A549 (cell line): ENCODE measurements around the gene GMNN. TPM values are rescaled to one million over a fixed set of nuclear protein-coding genes. Genes with fewer than 3 reads are reported as not detected.
A peak's percentile ranks its signal among the peaks of the same experiment; 100 is the strongest.

Experiments used
- ATAC-seq, 2 experiments: fragments of 200-7000 bp in 1 of 2; fragments of >200 bp in 1 of 2; cut with Nextera tagmentation in 1 of 2; cut with Tn5 transposase in 1 of 2; 3 replicates each; pipeline versions ENCODE4 v1.8.0 to v1.9.1; 2018 to 2020; ENCODE audit warnings: mild to moderate bottlenecking in 1 of 2, moderate library complexity in 1 of 2
- CTCF ChIA-PET: fragments of 300-600 bp; sonication (Branson Sonifier 250); formaldehyde crosslinking; extraction: SDS; loops from one replicate; lab custom pipeline; 2021; ENCODE audit warnings: antibody characterized with exemption, inconsistent platforms; lab: Yijun Ruan, JAX
- POLR2A ChIA-PET: fragments of 350-600 bp; formaldehyde crosslinking; extraction: SDS; loops from one replicate; lab custom pipeline; 2021; ENCODE audit warnings: antibody characterized with exemption, inconsistent platforms; lab: Yijun Ruan, JAX
- DNase-seq, 2 experiments: peaks; one replicate each; pipeline versions ENCODE4 v3.0.0 to v3.0.0-alpha.2; 2011 to 2016; ENCODE audit warnings: low read depth in 1 of 2, low spot score in 1 of 2
- FAIRE-seq: peaks from 2 replicates; lab custom pipeline; 2011; peaks lifted over from hg19 to GRCh38; lab: Jason Lieb, UNC
- H3K27ac ChIP-seq, 2 experiments: fragments of >200 bp; sonication (Bioruptor Twin); formaldehyde crosslinking; 3 replicates each; pipeline ENCODE4 v1.5.1; 2016 to 2017
- H3K4me1 ChIP-seq: fragments of >200 bp; sonication (Bioruptor Twin); formaldehyde crosslinking; 3 replicates; pipeline ENCODE4 v1.6.1; 2016
- H3K4me2 ChIP-seq: fragments of >200 bp; sonication (Bioruptor Twin); formaldehyde crosslinking; 3 replicates; pipeline ENCODE4 v1.6.1; 2016
- H3K4me3 ChIP-seq: fragments of >200 bp; sonication (Bioruptor Twin); formaldehyde crosslinking; 3 replicates; pipeline ENCODE4 v1.5.1; 2016
- H3K9me3 ChIP-seq: fragments of >200 bp; sonication (Bioruptor Twin); formaldehyde crosslinking; 3 replicates; pipeline ENCODE4 v1.6.1; 2016
- ATOH8 ChIP-seq: fragments of 250-450 bp; sonication (Bioruptor Pico); IDR thresholded peaks from 2 replicates; pipeline ENCODE4 v1.5.0; 2020; ENCODE audit warnings: low read depth, mild to moderate bottlenecking, moderate library complexity
- BHLHE40 ChIP-seq: IDR thresholded peaks from 2 replicates; pipeline ENCODE4 v1.6.1; 2012; ENCODE audit warnings: low read depth, low read length, inconsistent platforms
- CHD2 ChIP-seq: fragments of 150-350 bp; IDR thresholded peaks from 2 replicates; pipeline ENCODE4 v1.6.1; 2014; ENCODE audit warnings: low read length; ENCODE audit not compliant: partially characterized antibody
- FOSB ChIP-seq: fragments of 250-450 bp; sonication (Bioruptor Pico); IDR thresholded peaks from 2 replicates; pipeline ENCODE4 v1.5.0; 2020; ENCODE audit warnings: mild to moderate bottlenecking, moderate library complexity
- HEYL ChIP-seq: fragments of 250-450 bp; sonication (Bioruptor Pico); IDR thresholded peaks from 2 replicates; pipeline ENCODE4 v1.8.0; 2021; ENCODE audit warnings: mild to moderate bottlenecking, moderate library complexity
- HOXA7 ChIP-seq: fragments of 250-450 bp; sonication (Bioruptor Pico); IDR thresholded peaks from 2 replicates; pipeline ENCODE4 v1.5.0; 2020; ENCODE audit warnings: mild to moderate bottlenecking, moderate library complexity
- HOXB5 ChIP-seq: fragments of 250-450 bp; sonication (Bioruptor Pico); IDR thresholded peaks from 2 replicates; pipeline ENCODE4 v1.5.0; 2020; ENCODE audit warnings: mild to moderate bottlenecking, moderate library complexity
- MAZ ChIP-seq: fragments of 150-350 bp; IDR thresholded peaks from 2 replicates; pipeline ENCODE4 v1.6.1; 2014; ENCODE audit warnings: antibody characterized with exemption, low read depth, low read length, borderline replicate concordance
- NR3C1 ChIP-seq: fragments of >200 bp; sonication (Bioruptor Twin); formaldehyde crosslinking; IDR thresholded peaks from 3 replicates; pipeline ENCODE4 v1.6.1; 2017
- PHF8 ChIP-seq: fragments of 200-600 bp; sonication (generic); IDR thresholded peaks from 2 replicates; pipeline ENCODE4 v1.6.1; 2016; ENCODE audit warnings: low read depth, mild to moderate bottlenecking, antibody characterized with exemption, moderate library complexity, borderline replicate concordance
- POLR2A ChIP-seq: IDR thresholded peaks from 2 replicates; pipeline ENCODE4 v1.6.1; 2012; ENCODE audit warnings: mild to moderate bottlenecking, low read length
- RARB ChIP-seq: fragments of 250-450 bp; sonication (Bioruptor Pico); IDR thresholded peaks from 2 replicates; pipeline ENCODE4 v1.8.0; 2021; ENCODE audit warnings: mild to moderate bottlenecking, moderate library complexity
- SMC3 ChIP-seq: fragments of >200 bp; sonication (Bioruptor Twin); formaldehyde crosslinking; IDR thresholded peaks from 3 replicates; pipeline ENCODE4 v1.6.1; 2018; ENCODE audit warnings: inconsistent platforms
- ZFP36 ChIP-seq: fragments of 450-650 bp; IDR thresholded peaks from 2 replicates; pipeline ENCODE4 v1.6.1; 2014; ENCODE audit warnings: borderline replicate concordance; ENCODE audit not compliant: partially characterized antibody
- WGBS: methylation state at CpG from one replicate; pipeline ENCODE4 v1.1.6; 2017; ENCODE audit errors: missing lambda C conversion rate; 5-methylcytosine and 5-hydroxymethylcytosine counted together
- polyA plus RNA-seq, 4 experiments: library from polyadenylated mRNA; depleted of rRNA in 3 of 4; stranded (reverse); fragments of >200 nt; fragmentation: RNase III in 1 of 4; extraction: RNeasy Plus Mini Kit Qiagen cat#74134 plus additional on column Dnase treatment in 1 of 4; gene quantifications; 2 replicates in 3 of 4; 3 replicates in 1 of 4; pipeline ENCODE4 v1.2.3, GENCODE V29; 2011 to 2017
- TF ChIP-seq, protein P1 (sequence below): IDR thresholded peaks from 2 replicates; pipeline ENCODE4 v1.6.1; 2012; ENCODE audit warnings: low read depth, borderline replicate concordance
- TF ChIP-seq, protein P2 (sequence below): fragments of 150-350 bp; IDR thresholded peaks from 2 replicates; pipeline ENCODE4 v1.6.1; 2014; ENCODE audit warnings: low read depth, mild to moderate bottlenecking, low read length
- TF ChIP-seq, protein P3 (sequence below): fragments of >200 bp; sonication (Bioruptor Twin); formaldehyde crosslinking; IDR thresholded peaks from 3 replicates; pipeline ENCODE4 v1.6.1; 2016
- TF ChIP-seq, protein P4 (sequence below): fragments of 250-450 bp; sonication (Bioruptor Pico); IDR thresholded peaks from 2 replicates; pipeline ENCODE4 v1.5.0; 2021; ENCODE audit warnings: mild to moderate bottlenecking, moderate library complexity, borderline replicate concordance
- TF ChIP-seq, protein P5 (sequence below): IDR thresholded peaks from 2 replicates; pipeline ENCODE4 v1.6.1; 2012
- TF ChIP-seq, protein P6 (sequence below): fragments of >200 bp; sonication (Bioruptor Twin); formaldehyde crosslinking; IDR thresholded peaks from 3 replicates; pipeline ENCODE4 v1.5.1; 2016

Gene GMNN
- polyA plus RNA-seq, 2 of the 4 experiments (the other 2 are of a cell fraction), result 59.2 to 59.4 TPM

DNA sequence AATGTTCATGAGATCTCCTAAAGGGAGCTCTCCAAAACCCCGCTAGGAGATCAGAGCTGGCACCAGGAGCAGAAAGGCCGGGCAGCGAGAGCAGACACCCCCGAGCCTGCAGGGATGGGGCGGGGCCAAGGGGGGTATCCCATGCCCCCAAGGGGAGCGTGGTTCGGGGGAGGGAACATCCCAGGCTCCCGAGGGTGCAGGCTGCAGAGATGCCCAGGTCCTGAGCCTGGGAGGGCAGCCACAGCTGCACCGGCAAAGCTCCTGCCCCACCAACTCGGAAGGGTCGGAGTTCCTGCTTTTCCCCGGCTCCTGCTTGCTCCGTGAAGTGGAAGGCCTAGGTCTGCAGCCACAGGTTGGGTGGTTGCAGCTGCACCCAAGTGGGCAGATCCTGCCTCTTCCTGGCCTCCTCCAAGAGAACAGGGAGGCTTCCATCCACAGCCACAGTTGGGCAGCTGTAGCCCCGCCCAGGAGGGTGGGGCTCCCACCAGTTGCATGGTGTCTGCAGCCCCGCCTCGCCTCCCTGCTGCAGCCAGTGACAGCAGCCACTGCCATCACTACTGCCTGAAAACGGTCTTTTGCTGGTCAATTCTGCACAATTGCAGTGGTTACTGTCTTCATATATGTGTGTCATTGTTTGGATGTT is 13.4 kb upstream of the GMNN start:
- WGBS, result 64% methylated on average over 7 of the region's 17 CpGs
- POLR2A ChIA-PET, result no interaction called here
- ATAC-seq, result peak; percentile 74 to 92; a peak in 5 of 6 replicates
- FAIRE-seq, result no peak
- H3K4me3 ChIP-seq, result no peak overlapping the region
- no peak overlapping the region for H3K4me2 ChIP-seq
- CTCF ChIA-PET, result interaction anchor here (1.0 to 3.3 kb wide), 2 partner anchors 51 to 180 kb away, joined by 4 to 11 read pairs; no protein-coding TSS in a partner anchor
- no peak for DNase-seq
- TF ChIP-seq, protein P1, sequence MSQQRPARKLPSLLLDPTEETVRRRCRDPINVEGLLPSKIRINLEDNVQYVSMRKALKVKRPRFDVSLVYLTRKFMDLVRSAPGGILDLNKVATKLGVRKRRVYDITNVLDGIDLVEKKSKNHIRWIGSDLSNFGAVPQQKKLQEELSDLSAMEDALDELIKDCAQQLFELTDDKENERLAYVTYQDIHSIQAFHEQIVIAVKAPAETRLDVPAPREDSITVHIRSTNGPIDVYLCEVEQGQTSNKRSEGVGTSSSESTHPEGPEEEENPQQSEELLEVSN, result no peak
- TF ChIP-seq FOSB (CRISPR knock-in tag) (no peak), RARB (CRISPR knock-in tag) (no peak), HEYL (CRISPR knock-in tag) (no peak), MAZ (no peak), POLR2A (no peak), NR3C1 (no peak), HOXA7 (no peak), SMC3 (no peak), PHF8 (no peak), CHD2 (no peak), ATOH8 (CRISPR knock-in tag) (no peak), ZFP36 (no peak), HOXB5 (CRISPR knock-in tag) (no peak), BHLHE40 (no peak)
- TF ChIP-seq, protein P2, sequence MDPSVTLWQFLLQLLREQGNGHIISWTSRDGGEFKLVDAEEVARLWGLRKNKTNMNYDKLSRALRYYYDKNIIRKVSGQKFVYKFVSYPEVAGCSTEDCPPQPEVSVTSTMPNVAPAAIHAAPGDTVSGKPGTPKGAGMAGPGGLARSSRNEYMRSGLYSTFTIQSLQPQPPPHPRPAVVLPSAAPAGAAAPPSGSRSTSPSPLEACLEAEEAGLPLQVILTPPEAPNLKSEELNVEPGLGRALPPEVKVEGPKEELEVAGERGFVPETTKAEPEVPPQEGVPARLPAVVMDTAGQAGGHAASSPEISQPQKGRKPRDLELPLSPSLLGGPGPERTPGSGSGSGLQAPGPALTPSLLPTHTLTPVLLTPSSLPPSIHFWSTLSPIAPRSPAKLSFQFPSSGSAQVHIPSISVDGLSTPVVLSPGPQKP, result no peak
- TF ChIP-seq, protein P3, sequence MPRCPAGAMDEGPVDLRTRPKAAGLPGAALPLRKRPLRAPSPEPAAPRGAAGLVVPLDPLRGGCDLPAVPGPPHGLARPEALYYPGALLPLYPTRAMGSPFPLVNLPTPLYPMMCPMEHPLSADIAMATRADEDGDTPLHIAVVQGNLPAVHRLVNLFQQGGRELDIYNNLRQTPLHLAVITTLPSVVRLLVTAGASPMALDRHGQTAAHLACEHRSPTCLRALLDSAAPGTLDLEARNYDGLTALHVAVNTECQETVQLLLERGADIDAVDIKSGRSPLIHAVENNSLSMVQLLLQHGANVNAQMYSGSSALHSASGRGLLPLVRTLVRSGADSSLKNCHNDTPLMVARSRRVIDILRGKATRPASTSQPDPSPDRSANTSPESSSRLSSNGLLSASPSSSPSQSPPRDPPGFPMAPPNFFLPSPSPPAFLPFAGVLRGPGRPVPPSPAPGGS, result no peak
- TF ChIP-seq, protein P4, sequence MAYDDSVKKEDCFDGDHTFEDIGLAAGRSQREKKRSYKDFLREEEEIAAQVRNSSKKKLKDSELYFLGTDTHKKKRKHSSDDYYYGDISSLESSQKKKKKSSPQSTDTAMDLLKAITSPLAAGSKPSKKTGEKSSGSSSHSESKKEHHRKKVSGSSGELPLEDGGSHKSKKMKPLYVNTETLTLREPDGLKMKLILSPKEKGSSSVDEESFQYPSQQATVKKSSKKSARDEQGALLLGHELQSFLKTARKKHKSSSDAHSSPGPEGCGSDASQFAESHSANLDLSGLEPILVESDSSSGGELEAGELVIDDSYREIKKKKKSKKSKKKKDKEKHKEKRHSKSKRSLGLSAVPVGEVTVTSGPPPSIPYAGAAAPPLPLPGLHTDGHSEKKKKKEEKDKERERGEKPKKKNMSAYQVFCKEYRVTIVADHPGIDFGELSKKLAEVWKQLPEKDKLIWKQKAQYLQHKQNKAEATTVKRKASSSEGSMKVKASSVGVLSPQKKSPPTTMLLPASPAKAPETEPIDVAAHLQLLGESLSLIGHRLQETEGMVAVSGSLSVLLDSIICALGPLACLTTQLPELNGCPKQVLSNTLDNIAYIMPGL (CRISPR knock-in tag), result no peak
- TF ChIP-seq, protein P5, sequence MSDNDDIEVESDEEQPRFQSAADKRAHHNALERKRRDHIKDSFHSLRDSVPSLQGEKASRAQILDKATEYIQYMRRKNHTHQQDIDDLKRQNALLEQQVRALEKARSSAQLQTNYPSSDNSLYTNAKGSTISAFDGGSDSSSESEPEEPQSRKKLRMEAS, result no peak
- TF ChIP-seq, protein P6, sequence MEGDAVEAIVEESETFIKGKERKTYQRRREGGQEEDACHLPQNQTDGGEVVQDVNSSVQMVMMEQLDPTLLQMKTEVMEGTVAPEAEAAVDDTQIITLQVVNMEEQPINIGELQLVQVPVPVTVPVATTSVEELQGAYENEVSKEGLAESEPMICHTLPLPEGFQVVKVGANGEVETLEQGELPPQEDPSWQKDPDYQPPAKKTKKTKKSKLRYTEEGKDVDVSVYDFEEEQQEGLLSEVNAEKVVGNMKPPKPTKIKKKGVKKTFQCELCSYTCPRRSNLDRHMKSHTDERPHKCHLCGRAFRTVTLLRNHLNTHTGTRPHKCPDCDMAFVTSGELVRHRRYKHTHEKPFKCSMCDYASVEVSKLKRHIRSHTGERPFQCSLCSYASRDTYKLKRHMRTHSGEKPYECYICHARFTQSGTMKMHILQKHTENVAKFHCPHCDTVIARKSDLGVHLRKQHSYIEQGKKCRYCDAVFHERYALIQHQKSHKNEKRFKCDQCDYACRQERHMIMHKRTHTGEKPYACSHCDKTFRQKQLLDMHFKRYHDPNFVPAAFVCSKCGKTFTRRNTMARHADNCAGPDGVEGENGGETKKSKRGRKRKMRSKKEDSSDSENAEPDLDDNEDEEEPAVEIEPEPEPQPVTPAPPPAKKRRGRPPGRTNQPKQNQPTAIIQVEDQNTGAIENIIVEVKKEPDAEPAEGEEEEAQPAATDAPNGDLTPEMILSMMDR, result no peak
- H3K9me3 ChIP-seq, result no peaks in the 10 kb centered on the region
- no peak overlapping the region for H3K27ac ChIP-seq
- no peaks in the 10 kb centered on the region for H3K4me1 ChIP-seq
